Measurements from ENCODE around the gene CCDC175.

DNA sequence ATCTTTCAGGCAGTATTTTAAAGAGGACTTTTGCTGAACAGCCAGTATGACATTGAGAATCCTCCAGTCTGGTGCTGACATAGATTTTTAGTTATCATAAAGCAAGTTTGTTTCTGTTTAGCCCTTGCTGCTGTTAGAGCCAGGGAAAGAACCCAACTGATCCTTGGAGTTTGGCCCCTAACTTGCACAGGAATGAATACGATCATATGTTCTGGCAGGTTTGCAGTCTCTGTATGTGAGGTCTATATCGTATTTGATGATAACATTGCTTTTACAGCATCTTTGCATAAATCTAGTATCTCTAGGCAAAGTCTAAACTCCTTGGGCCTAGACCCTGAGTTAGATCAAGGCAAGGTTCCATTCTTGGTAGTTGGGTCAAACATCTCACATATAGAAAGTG is 4.3 kb upstream of the CCDC175 start:
- no peak for TF ChIP-seq CTCF (IDR thresholded peaks at IDR 0.05)
- TF ChIP-seq EZH2 (IDR thresholded peaks at IDR 0.05): no peak

Measured in neural progenitor cell (in vitro differentiated cells).